SU-DHL-6 (cell line): ENCODE data around the gene YEATS2.
"Not testable (repeated sequence)": the region's sequence is repeated elsewhere in the genome, so short reads cannot be mapped to it uniquely, and the experiment has no call there.

Experiments used
- H2AFZ ChIP-seq: fragments of 200-600 bp; sonication (generic); 2 replicates; pipeline ENCODE4 v1.6.1; 2014; ENCODE audit warnings: low read depth, mild to moderate bottlenecking, moderate library complexity, mixed read lengths, antibody characterized with exemption, low read length; ENCODE audit not compliant: severe bottlenecking
- H3F3A ChIP-seq: fragments of 200-600 bp; shearing (Covaris generic); 2 replicates; pipeline ENCODE4 v1.6.0; 2016; ENCODE audit warnings: antibody characterized with exemption, mild to moderate bottlenecking; ENCODE audit not compliant: insufficient read depth
- H3K27ac ChIP-seq: fragments of 200-600 bp; sonication (generic); 2 replicates; pipeline ENCODE4 v1.5.1; 2016; ENCODE audit warnings: low read depth, mild to moderate bottlenecking, low read length, moderate library complexity, mixed read lengths
- H3K27me3 ChIP-seq: fragments of 200-600 bp; sonication (generic), shearing (Covaris generic); 2 replicates; pipeline ENCODE4 v1.6.0; 2014; ENCODE audit warnings: mild to moderate bottlenecking, low read length
- H3K36me3 ChIP-seq: fragments of 200-600 bp; sonication (generic); 2 replicates; pipeline ENCODE4 v1.6.1; 2014; ENCODE audit warnings: mild to moderate bottlenecking, low read length, mixed read lengths
- H3K4me2 ChIP-seq: fragments of 300-600, 200-600 bp; shearing (Covaris generic), sonication (generic); 2 replicates; pipeline ENCODE4 v1.6.0; 2014; ENCODE audit warnings: low read length, low read depth, mild to moderate bottlenecking; ENCODE audit not compliant: poor library complexity, severe bottlenecking
- H3K4me3 ChIP-seq: fragments of 200-600 bp; sonication (generic); 2 replicates; pipeline ENCODE4 v1.5.1; 2014; ENCODE audit warnings: antibody characterized with exemption, low read length, mild to moderate bottlenecking, mixed read lengths; ENCODE audit not compliant: insufficient read depth, poor library complexity, severe bottlenecking
- H3K79me2 ChIP-seq: fragments of 200-600 bp; sonication (generic); 2 replicates; pipeline ENCODE4 v1.6.1; 2014; ENCODE audit warnings: mild to moderate bottlenecking, low read length, moderate library complexity; ENCODE audit not compliant: insufficient read depth
- H3K9ac ChIP-seq: fragments of 200-600 bp; sonication (generic); 2 replicates; pipeline ENCODE4 v1.7.0; 2014; ENCODE audit warnings: mild to moderate bottlenecking, low read length
- H3K9me2 ChIP-seq: fragments of 200-600 bp; sonication (generic); replicated peaks from 2 replicates; pipeline ENCODE4 v1.6.1; 2014; ENCODE audit warnings: low read length; ENCODE audit not compliant: insufficient read depth
- H3K9me3 ChIP-seq: fragments of 200-600 bp; sonication (generic); 2 replicates; pipeline ENCODE4 v1.6.1; 2014; ENCODE audit warnings: low read length, mixed read lengths; ENCODE audit not compliant: insufficient read depth
- H4K20me1 ChIP-seq: fragments of 200-600 bp; sonication (generic); 2 replicates; pipeline ENCODE4 v1.6.1; 2014; ENCODE audit warnings: low read depth, mild to moderate bottlenecking, antibody characterized with exemption, low read length, moderate library complexity, mixed read lengths
- EZH2phosphoT487 ChIP-seq: fragments of 200-600 bp; sonication (generic), shearing (Covaris generic); conservative IDR thresholded peaks from 2 replicates; pipeline ENCODE4 v1.6.1; 2018; ENCODE audit warnings: mild to moderate bottlenecking, antibody characterized with exemption, low read length, moderate library complexity, mixed read lengths
- TF ChIP-seq, protein P1 (sequence below): fragments of 200-600 bp; sonication (generic); IDR thresholded peaks from one replicate; pipeline ENCODE4 v1.5.1; 2017; ENCODE audit warnings: antibody characterized with exemption, mild to moderate bottlenecking, low read length, moderate library complexity; ENCODE audit not compliant: insufficient read depth, poor library complexity, severe bottlenecking

The YEATS2 gene

DNA sequence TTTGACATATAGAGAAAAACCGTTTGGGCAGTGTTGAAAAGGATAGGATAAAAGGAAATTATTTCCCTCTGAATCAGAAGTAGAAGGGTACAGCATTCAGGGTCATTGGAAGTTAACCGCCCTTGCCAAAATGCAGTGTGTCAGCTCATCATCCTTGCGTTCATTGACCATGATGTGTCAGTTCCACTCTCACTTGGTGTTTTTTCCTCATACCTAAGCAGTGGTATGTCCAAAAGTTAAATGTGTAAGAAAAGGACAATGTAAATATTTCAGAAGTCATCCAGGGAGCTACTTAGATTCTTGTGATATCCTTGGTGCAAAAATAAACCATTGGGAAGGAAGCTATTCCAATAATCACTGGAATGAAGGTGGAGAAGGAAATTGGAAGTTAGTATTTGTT, 77.0 kb downstream of the YEATS2 start:
- no peaks in the 10 kb centered on the region for H4K20me1 ChIP-seq
- no peak overlapping the region for H2AFZ ChIP-seq
- H3K9ac ChIP-seq: no peak overlapping the region
- H3K27ac ChIP-seq: no peak overlapping the region
- TF ChIP-seq EZH2phosphoT487: no peak
- TF ChIP-seq, protein P1, sequence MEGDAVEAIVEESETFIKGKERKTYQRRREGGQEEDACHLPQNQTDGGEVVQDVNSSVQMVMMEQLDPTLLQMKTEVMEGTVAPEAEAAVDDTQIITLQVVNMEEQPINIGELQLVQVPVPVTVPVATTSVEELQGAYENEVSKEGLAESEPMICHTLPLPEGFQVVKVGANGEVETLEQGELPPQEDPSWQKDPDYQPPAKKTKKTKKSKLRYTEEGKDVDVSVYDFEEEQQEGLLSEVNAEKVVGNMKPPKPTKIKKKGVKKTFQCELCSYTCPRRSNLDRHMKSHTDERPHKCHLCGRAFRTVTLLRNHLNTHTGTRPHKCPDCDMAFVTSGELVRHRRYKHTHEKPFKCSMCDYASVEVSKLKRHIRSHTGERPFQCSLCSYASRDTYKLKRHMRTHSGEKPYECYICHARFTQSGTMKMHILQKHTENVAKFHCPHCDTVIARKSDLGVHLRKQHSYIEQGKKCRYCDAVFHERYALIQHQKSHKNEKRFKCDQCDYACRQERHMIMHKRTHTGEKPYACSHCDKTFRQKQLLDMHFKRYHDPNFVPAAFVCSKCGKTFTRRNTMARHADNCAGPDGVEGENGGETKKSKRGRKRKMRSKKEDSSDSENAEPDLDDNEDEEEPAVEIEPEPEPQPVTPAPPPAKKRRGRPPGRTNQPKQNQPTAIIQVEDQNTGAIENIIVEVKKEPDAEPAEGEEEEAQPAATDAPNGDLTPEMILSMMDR: no peak
- no peak overlapping the region for H3K4me2 ChIP-seq
- no peak overlapping the region for H3K4me3 ChIP-seq
- H3F3A ChIP-seq: no peaks in the 10 kb centered on the region
- H3K27me3 ChIP-seq: no peaks in the 10 kb centered on the region
- H3K9me2 ChIP-seq: no peaks in the 10 kb centered on the region
- no peaks in the 10 kb centered on the region for H3K9me3 ChIP-seq
- H3K36me3 ChIP-seq: peaks cover 44% of the 10 kb centered on the region
- no peaks in the 10 kb centered on the region for H3K79me2 ChIP-seq

DNA sequence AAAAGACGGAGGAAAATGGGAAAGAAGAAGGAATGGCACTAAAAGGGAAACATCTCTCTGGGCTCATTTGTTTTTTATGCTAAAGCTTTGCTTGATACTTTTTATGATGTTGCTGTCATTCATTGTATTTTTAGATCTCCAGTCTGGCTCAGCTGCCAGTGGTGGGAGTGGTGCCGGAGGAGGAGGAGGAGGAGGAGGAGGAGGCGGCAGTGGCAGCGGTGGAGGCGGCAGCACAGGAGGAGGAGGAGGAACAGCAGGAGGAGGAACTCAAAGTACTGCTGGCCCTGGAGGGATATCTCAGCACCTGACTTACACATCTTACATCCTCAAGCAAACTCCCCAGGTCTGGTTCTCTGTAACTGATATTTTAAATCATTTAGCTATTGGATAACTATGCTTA, 78.2 kb downstream of the YEATS2 start:
- Histone ChIP-seq H3K27ac (no peak overlapping the region), H3K9me2 (no peaks in the 10 kb centered on the region), H3K4me2 (no peak overlapping the region), H4K20me1 (no peaks in the 10 kb centered on the region), H3K9me3 (no peaks in the 10 kb centered on the region), H3K79me2 (no peaks in the 10 kb centered on the region), H3F3A (no peaks in the 10 kb centered on the region), H3K27me3 (no peaks in the 10 kb centered on the region), H3K9ac (no peak overlapping the region), H3K4me3 (no peak overlapping the region), H3K36me3 (peaks cover 51% of the 10 kb centered on the region), H2AFZ (no peak overlapping the region)
- TF ChIP-seq EZH2phosphoT487: no peak
- TF ChIP-seq, protein P1: no peak

DNA sequence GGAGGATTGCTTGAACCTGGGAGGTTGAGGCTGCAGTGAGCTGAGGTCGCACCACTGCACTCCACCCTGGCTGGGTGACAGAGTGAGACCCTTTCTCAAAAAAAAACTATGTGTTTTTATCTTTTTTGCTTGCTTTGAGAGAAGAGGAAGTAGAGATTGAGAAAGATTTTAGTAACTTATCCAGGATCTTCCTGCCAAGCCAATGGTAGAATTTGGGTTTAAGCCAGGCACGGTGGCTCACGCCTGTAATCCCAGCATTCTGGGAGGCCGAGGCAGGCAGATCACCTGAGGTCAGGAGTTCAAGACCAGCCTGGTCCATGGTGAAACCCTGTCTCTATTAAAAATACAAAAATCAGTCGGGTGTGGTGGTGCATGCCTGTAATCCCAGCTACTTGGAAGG, 78.9 kb downstream of the YEATS2 start:
- not testable (repeated sequence) for H3K9ac ChIP-seq, H3K79me2 ChIP-seq, H3K27me3 ChIP-seq, H3K9me3 ChIP-seq, H4K20me1 ChIP-seq, H3K4me3 ChIP-seq, H3K9me2 ChIP-seq, H3K27ac ChIP-seq, H2AFZ ChIP-seq, H3K4me2 ChIP-seq, H3F3A ChIP-seq
- H3K36me3 ChIP-seq: peaks cover 53% of the 10 kb centered on the region

DNA sequence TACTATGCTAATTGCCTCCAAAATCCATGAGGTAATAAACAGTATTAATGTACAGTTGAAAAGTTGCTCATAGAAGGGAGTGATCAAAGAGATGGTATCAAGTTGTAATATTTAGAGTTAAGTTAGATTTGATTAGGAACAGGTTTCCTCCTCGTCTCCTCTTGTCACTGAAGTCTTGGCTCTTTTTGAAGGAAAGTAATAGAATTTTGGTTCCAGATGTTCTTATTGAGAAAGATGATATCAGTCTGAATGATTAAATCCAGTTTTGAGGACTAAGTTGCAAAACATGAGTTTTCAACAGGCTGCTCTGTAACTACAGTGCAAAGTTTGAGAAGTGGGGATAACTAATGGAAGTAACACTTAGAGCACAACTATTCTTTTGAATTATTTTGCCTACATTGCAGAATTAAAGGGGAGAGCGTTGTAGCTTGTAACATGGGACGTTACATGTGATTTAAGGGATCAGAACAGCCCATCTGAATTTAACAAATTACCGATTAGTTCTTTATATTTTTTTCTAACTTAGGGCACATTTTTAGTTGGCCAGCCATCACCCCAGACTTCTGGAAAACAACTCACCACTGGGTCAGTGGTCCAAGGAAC, 79.5 kb downstream of the YEATS2 start:
- H3K4me2 ChIP-seq: no peak overlapping the region
- H3K9me2 ChIP-seq: no peaks in the 10 kb centered on the region
- no peak overlapping the region for H2AFZ ChIP-seq
- no peak overlapping the region for H3K27ac ChIP-seq
- no peaks in the 10 kb centered on the region for H4K20me1 ChIP-seq
- TF ChIP-seq, protein P1: no peak
- no peak for TF ChIP-seq EZH2phosphoT487
- no peak overlapping the region for H3K9ac ChIP-seq
- H3K9me3 ChIP-seq: no peaks in the 10 kb centered on the region
- H3K4me3 ChIP-seq: no peak overlapping the region
- no peaks in the 10 kb centered on the region for H3K79me2 ChIP-seq
- H3K36me3 ChIP-seq: peaks cover 50% of the 10 kb centered on the region
- no peaks in the 10 kb centered on the region for H3K27me3 ChIP-seq
- no peaks in the 10 kb centered on the region for H3F3A ChIP-seq
